HPDE6-E6E7 (cell line): ENCODE data around the gene MAPK11.

ENCODE experiments used
- DNase-seq: peaks from one replicate; pipeline ENCODE4 v3.0.0; 2011; ENCODE audit warnings: missing footprints; ENCODE audit errors: extremely low spot score

The MAPK11 gene

DNA sequence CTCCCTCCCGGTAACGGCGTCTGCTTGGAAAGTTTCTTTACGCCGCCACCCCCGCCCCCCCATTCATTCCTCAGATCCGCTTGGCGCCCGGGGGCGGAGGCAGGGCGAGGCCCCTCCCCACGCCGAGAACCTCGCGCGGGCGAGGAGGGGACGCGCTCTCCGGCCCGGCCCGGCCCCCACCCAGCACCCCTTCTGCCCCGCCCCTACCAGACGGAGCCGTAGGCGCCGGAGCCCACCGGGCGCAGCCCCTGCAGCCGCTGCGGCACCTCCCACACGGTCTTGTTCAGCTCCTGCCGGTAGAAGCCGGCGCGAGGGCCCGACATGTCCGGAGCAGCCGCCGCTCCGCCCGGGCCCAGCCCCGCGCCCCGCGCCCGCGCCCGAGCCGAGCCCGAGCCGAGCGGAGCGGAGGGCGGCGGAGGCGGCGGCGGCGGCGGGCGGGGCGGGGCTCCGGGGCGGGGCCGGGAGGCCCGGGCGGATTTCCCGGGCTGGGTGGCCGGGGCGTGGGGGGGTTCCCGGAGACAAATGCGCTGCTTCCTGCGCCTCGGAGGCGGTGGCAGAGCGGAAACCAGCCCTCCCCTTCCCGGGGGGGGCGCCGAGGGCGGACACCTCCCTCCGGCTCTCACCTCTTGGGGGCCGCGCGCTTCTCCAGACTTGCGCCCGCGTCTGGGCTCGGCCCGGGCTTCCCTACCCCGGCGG, at the start of gene MAPK11:
MAPK11 (minus strand) TSS at position 411 of the 696 bp plus-strand sequence; CDS start at position 323, 88 bp downstream.
- no peak for DNase-seq

DNA sequence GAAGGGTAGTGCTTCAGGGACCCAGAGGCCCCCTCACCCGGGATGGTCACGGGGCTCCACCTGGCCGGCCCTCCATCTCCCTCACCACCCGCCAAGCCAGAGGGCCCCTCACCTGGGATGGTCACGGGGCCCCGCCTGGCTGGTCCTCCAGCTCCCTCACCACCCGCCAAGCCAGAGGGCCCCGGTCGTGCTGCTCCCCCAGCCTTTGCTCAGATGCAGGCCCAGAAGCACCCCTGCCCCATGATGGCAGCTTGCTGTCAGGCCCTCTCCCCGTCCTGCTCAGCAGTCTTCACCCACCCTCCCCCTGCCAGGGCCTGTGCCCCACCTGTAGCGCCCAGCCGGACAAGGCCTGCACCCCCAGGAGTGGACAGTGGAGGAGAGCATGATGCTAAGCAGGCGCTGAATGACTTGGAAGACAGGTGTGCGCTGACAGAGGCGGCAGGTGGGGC, 49.3 kb upstream of the MAPK11 start:
- DNase-seq, result no peak

DNA sequence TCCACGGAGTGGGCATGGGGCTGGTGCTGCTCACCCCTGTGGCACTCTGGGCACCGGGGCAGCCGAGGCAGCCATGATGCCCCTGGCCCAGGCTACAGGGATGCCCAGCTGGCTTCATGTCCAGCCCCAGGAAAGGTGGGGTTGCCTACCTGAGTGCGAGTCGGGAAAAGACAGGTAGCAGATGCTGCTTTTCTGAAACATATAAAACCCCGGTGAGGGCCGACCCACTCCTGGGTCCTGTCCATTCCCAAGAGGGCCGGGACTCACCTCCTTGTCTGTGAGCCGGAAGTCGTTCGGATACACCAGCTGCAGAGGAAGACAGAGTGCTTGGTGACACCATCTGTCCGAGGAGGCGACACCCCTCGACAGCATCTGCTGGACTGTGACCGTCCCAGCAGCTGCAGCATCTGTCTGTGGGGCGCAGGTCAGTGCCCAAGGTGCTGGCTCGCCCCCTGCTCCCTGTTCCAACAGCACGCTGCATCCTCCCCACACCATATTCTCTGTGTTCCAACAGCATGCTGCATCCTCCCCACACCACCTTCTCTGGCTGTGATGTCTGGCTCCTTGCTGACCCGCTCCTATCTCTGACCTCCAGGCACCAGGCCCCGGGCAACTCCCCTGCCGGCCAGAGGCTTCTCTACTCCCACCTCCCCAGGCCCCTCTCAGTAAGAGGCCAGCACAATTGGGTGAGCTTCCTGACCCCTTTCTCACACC, 48.7 kb upstream of the MAPK11 start:
- DNase-seq, result no peak

DNA sequence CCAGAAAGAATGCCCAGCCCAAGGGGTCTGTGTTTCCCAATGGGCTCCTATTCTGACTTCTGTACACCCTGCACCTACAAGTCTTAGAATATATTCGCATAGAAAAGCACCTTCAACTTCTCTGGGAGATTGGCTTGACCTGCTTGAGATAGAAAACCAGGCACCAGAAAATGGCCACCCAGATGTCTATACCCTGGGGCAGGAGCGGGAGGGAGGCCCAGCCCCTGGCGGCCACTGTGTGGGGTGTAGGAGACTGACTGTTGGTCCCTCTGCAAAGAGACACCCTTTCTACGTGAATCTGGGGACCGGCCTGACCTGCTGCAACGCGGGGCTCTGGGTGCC, 48.1 kb upstream of the MAPK11 start:
- DNase-seq, result no peak

DNA sequence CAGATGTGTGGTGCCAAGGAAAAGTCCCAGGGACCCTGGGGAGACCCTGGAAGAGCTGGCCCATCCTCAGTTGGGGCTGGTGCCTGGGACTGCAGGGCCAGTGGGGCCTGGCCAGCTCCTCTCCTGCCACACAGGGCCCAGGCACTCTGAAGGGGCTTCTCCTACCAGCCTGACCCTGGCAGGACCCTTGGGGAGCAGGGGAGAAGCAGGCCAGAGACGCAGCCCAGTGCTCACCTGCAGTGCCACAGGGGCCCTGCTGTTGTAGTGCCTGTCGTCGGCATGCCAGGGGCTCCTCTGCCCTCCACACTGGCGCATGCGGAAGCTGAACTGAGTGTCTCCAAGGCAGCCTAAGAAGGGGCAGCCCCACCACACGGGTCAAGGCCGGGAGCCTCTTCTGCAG, 47.5 kb upstream of the MAPK11 start:
- no peak for DNase-seq

DNA sequence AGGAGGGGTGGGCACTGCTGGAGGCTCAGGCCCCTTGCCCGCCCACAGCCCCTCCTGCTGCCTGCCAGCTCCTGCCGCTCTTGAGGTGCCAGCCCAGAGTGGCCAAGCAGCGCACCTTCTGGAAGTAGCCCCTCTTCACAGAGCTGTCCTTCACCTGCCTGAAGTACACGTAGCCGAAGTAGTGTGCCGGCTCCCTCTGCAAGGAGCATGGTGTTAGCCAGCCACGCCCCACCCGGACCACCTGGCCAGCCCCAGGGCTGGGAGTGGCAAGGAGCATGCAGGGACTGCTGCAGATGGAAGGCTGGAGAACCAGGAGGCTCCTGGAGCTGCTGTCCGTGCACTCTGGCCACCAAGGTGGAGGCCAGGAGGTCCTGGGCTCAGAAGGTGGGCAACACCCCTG, 47.0 kb upstream of the MAPK11 start:
- no peak for DNase-seq

DNA sequence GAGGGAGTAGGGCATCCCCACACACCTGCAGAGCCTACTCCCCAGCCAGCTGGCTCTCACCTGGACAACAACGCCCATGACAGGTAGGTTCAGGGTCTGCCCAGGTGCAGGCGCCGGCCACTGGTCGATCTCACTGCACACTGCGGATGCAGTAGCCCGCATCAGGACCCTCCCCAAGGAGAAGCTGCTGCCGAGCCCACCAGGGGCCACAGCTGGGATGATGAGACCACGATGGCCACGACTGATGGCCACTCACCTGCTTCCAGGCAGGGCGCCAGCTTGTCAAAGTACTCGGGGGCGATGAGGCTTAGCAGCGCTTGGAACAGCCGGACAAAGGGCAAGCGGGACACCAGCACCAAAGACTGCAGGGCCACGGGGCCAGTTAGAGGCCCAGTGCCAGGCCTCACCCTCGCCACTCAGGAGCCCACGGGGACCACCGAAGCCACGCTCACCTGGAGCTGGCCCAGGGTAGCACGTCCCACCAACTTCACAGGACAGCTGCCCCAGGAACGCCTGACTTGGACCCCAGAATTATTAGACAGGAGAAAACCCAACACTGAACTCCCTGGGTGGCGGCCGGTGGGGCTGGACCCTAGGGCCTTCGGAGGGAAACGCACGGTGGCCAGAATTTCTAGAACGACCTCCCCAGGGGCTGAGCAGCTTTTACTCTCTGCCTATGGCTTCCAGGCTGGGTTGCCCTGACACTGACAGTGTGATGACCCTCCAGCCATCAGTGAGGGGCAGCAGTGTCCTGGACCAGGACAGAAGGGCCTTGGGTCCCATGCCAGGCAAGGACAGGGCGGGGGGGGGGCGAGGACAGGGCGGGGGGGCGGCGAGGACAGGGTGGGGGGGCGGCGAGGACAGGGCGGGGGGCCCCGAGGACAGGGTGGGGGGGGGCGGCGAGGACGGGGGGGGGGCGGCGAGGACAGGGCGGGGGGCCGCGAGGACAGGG, 46.2 kb upstream of the MAPK11 start:
- DNase-seq, result no peak

DNA sequence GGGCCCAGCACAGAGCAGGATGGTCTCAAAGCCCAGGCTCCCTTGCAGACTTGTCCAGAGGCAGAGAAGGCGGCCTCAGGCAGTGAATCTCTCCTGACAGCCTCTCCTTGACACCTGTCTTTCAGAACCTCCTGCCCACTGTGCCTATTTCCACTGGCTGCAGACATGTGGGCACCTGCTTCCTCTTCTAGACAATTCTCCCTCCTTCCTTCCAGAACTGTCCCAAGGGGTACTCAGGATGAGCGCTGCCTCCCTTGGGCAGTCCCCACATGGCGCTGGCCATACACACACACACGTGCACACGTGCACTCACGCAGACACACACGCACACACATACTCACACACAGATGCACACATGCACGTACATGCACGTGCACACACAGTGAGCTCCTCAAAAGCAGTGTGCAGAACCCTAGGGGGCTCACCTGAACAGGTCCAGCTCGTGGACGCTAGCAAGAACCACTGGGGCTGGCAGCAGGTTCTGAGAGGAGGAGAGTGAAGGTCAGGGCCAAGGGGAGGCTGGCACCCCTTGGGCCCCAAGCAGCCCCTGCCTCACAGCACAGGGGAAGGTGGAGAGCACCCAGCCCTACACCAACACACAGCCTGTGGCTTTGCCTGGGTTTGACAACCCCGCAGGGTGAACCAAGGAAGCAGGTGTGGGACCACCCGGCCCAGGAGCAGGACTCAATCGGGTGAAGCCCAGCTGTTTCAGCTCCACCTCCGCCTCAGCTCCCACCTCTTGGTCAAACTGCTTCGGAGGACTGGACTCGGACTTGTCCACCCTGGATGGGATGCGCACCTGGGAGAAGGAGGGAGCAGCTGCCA, 45.3 kb upstream of the MAPK11 start:
- DNase-seq, result no peak

DNA sequence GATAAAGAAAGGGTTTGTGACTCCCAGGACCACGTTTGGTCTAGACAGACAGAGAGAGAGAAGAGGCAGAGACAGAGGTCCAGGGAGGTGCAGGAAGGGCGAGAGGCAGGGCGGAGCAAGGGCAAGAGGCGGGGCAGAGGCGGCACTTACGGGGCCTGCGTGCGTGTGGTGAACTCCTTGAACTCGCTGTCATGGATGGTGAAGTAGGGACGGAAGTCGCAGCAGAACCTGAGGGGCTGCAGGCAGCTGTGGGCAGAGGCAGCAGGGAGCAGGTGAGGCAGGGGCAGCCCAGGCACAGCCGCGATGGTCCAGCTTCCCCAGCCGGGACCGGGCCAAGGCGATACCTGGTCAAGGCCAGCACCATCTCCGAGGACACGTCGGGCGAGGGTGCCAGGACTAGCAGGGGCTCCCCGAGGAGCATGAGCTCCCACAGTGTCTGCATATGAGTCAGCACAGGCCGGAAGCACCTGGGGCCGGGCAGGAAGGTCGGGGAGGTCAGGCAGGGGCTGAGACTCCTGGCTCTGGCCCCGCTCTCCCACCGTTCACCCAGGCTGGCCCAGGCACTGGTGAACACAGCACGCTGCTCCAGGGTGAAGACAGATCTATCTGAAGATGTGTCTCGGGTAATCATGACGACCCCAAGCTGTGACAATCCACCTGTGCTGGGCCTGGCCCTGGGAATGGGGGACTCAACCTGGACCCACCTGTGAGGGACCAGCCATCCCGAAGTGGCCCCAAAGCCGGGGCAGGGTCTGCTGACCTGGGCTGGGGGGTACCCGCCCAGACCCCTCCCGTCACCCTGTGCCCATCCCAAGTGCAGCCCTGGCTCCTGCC, 44.5 kb upstream of the MAPK11 start:
- DNase-seq, result no peak

DNA sequence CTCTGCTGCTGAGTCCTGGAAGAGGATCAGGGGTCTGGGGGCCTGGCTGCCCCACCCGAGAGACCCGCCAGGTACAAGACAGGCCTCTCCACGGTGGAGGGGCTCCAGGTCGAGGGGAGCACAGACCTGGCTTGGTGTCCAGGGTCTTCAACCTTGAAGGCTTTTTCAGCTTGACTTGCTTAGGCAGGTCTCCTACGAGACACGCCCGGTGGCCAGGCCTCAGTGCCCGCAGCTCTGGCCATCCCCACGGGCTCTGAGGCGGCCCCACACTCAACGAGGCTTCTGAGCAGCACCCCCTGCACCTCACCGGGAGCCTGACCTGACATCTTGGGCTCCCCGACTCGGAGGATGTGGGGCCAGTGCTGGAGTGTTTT, 43.9 kb upstream of the MAPK11 start:
- no peak for DNase-seq

DNA sequence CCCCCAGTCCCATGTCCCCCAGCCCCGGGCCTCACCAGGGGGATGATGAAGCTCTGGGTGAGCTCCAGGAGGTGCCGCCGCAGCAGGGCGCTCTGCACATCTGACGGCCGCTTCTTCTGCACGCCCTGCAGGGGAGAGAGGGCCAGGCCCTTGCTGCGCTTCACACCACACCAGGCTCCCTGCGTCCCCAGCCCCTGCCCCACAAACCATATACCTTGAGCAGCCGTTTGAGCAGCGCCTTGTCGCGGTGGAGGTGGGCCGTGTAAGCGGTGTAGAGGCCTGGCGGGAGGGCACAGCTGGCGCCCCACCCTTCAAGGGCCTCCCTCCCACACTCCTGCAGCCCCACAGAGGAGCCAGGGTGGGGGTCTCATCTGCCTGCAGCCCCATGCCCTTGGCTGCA, 43.4 kb upstream of the MAPK11 start:
- DNase-seq, result no peak

DNA sequence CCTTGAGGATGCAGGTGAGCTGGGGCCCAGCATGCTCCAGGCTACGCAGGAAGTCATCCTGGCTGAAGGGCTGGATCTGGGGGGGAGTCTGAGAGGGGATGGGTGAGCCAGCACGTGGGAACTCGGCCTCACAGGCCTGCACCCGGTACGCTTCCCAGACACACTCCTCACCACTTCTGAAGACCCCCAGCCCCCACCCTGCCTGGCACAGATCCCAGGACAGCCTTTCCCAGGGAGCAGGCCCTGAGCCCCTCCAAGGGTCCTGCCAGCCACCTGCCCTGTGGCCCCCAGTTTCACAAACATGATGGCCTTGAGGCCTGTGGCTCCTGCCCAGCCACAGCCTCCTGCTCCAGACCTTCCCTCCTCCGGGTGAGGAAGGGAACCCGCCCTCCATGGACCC, 42.8 kb upstream of the MAPK11 start:
- no peak for DNase-seq

DNA sequence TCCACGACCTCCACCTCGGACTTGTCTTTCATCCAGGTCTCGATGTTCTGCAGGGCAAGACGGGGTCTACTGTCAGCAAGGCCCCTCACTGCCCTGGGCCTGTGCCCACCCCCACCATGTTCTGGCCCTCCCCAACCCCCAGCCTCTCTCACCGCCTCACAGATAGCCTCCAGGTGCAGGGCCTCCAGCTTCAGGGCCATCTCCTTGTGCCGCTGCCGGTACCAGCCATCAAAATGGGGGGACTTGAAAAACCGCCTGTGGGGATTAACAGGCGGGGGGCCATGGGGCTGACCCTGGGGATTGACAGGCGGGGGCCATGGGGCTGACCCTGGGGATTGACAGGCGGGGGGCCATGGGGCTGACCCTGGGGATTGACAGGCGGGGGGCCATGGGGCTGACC, 42.2 kb upstream of the MAPK11 start:
- no peak for DNase-seq

DNA sequence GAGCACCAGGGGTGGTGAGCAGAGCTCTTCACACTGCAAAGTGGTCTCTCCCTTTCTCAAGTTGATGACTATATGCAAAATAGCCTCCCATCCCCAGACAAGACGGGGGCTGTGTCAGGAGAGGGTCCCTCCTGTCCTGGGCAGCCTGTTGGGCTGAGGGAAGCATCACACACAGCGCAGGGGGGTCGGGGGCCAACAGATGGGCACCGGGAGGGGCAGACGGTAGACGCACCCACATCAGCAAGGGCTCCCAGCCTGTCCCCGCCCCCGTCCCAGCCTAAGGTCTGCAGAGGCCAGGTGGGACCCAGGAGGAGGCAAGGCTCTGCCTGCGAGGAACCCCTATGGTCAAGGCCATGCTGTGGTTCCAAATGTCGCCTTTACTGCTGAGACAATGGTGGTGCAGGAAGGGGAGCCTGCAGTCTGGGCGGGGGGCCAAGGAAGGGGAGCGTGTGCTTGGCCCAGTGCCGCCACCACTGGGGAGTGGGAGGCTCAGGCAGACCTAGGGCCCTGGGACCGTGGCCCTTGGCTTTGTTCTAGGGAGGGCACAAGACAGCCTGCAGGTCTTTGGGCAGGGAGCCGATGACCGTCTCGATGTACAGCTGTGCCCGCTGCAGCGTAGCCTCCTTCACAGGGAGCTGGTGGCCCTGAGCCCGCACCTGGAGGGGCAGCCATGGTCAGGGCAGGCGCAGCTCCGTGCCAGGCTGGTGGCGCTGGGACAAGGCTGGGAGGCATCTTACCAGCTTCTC, 41.6 kb upstream of the MAPK11 start:
- no peak for DNase-seq

DNA sequence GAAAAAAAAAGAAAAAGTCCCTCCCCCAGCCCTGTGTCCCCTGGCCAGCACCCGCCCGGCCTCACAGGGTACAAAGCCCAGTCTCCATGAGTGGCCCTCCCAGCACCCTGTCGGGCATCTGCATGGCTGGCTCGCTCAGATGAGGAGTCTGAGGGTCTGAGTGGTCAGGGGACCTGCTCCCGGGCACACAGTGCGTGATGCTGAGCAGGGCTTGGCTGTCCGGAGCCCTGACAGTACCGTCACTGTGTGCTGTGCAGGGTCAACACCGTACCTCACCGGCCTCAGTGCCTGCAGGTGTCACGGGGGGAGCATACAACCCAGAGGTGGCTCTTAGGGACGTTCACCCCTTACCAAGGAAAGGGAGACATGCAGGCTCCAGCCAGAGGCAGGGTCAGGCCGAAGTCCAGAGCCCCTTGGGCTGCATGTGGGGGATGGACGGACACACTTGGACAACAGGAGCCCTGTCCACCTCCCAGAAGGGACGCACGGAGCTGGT, 40.8 kb upstream of the MAPK11 start:
- no peak for DNase-seq

DNA sequence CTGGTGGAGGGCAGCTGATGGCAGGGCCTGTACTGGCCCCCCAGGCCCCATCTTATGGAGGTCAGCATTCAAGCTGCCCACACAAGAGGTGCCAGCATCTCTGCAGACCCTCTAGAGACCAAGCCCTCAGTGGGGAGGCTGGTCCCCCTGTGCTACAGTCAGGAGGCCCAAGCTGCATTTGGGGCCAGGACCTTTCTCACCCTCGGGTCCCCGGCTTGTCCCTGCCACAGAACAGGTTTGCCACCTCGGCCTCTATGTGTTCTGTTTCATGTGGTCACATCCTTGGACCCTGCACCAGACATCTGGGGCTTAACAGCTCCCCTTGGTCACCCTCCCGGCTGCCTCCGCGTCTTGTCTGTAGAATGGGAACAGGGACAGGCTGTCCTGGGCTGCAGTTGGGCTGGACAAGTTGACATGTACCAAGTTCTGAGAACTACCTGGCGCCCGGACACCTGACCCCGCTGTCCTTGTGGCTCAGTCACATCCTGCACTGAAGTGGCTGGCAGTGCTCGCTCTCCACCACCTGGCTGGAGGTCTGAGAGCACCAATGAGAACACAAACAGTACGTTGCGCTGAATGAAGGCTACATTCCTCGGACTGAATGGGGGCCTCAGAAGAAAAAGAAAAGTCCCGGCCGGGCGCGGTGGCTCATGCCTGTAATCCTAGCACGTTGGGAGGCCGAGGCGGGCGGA, 40.0 kb upstream of the MAPK11 start:
- no peak for DNase-seq

DNA sequence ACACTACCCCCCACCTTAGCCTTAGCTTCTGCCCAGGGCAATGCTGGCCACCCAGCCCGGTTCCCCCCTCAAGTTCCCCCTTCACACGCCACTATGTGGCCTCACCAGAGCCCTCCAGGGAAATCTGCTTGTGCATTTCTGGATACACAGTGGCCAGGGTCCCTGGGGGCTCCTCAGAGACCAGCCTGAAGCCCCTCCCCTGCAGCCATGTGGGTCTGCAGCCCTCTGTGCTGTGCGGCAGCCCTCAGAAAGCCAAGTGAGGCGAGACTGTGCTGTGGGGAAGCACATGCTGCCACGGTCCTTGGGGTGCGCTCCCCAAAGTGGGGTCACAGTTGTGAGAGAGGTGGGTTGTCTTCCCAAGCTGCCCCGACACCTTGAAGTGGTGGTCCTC, 39.4 kb upstream of the MAPK11 start:
- DNase-seq, result no peak

DNA sequence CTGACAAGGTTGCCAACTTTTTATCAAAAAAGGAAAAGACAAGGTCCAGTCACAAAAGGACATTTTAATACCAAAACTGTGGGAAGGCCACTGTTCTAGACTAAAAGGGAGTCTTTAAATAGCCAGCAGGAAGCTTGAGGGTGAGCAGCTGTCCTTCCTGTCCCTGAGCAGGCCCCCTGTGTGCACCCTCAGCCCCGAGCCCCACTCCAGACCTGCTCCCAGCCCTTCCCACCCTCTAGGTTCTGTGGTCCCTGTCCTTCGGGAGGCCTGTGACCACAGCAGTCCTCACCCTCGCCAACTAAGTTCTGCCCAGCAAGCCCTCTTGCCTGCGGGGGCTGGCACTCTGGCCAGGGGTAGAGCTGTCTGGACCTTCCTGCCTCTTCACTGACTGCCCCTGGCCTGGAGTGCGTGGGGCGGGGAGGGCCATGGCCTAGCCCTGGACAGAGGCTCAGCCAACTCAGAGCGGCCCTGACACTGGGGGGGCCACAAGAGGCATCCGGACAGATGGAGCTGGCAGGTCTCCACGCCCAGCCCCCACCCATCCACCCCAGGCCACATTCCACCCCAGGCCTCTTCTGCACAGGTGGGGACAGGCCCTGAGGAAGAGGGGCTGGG, 38.9 kb upstream of the MAPK11 start:
- DNase-seq, result no peak

DNA sequence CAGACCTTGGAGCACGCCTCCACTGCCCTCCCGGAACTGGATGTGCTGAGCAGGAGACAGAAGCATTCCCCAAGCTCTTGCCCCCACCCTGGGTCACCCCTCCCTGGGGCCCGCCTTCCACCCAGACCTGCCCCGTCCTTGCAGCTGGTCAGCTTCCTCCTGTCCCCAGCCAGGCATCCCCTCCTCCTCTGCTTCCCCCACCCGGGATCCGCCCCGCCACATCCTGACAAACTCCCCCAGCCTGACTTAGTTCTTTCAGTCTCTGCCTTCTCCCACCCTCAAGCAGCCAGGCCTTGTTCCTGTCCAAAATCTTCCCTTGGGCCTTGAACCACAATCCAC, 38.4 kb upstream of the MAPK11 start:
- DNase-seq, result no peak
